ENCODE results near the gene TACSTD2. TPM values are rescaled to one million over a fixed set of nuclear protein-coding genes. Genes with fewer than 3 reads are reported as not detected.

TACSTD2 gene
- total RNA-seq, 1 experiment from 2014 or later: 12.2 TPM

- ATAC-seq: no peak
These were observed 31.2 kb upstream of the TACSTD2 start for GRCh38 chr1:58608297-58608696.

More at GRCh38 chr1:58608297-58608696, 31.2 kb upstream of the TACSTD2 start:
- Histone ChIP-seq H4K20me1 (ENCODE audit: insufficient read depth) (no peaks in the 10 kb centered on the region), H3K27me3 (ENCODE audit: insufficient read depth, low read length) (no peaks in the 10 kb centered on the region), H3K36me3 (ENCODE audit: control insufficient read depth in 1 of 2, insufficient read depth in 2 of 2, low read length in 2 of 2) (no peaks in the 10 kb centered on the region), H3K4me3 (replicated peaks in 1 of 2; ENCODE audit: low read depth in 1 of 2, low read length in 2 of 2) (no peak overlapping the region), H3K79me2 (ENCODE audit: insufficient read depth, low read length) (no peaks in the 10 kb centered on the region), H3K9ac (ENCODE audit: low read length) (no peak overlapping the region), H3K27ac (ENCODE audit: low read depth, low read length) (no peak overlapping the region), H3K9me3 (ENCODE audit: control insufficient read depth in 1 of 2, insufficient read depth in 1 of 2, low read depth in 1 of 2, low read length in 2 of 2) (peaks cover 0 to 3% of the 10 kb centered on the region in 2 experiments; a peak in 2 of 4 replicates), H3K4me2 (ENCODE audit: low read length) (no peak overlapping the region), H3K9me2 (ENCODE audit: insufficient read depth) (no peaks in the 10 kb centered on the region), H3K4me1 (ENCODE audit: control insufficient read depth in 1 of 2, insufficient read depth in 2 of 2, low read length in 2 of 2) (no peaks in the 10 kb centered on the region), H2AFZ (ENCODE audit: low read depth, low read length, poor library complexity, severe bottlenecking) (no peak overlapping the region)
- no peak for TF ChIP-seq ELF1 (IDR thresholded peaks at IDR 0.05; ENCODE audit: borderline replicate concordance, low read depth)
- TF ChIP-seq SP1 (IDR thresholded peaks at IDR 0.05; ENCODE audit: low read depth): no peak
- no peak for TF ChIP-seq FOSL1 (IDR thresholded peaks at IDR 0.05; ENCODE audit: low read depth)
- no peak for TF ChIP-seq REST (IDR thresholded peaks at IDR 0.05; ENCODE audit: low read depth)
- TF ChIP-seq CBX3 (IDR thresholded peaks at IDR 0.05; ENCODE audit: low read depth): no peak
- ChIA-PET RAD21 (ENCODE audit: low non-redundant PET in 1 of 2, low total read pairs in 2 of 2, uncharacterized antibody in 2 of 2, unreplicated experiment in 2 of 2) (no interaction called here), CTCF (no interaction called here), POLR2A (no interaction called here)
- no peak for DNase-seq (ENCODE audit: low read depth, low spot score)
- no TSS peak for BruUV-seq (replicated peaks)
- intact Hi-C loops (cut with micrococcal nuclease): no loop called here
